Neural cell (in vitro differentiated cells): ENCODE results near the gene CTRB2. TPM values are rescaled to one million over a fixed set of nuclear protein-coding genes. Genes with fewer than 3 reads are reported as not detected.

Experiments used
- H2AFZ ChIP-seq: fragments of 200-600, 300-800 bp; sonication (generic), shearing (Covaris generic); 2 replicates; pipeline ENCODE4 v1.6.0; 2014; ENCODE audit warnings: low read depth, mild to moderate bottlenecking, antibody characterized with exemption, low read length, moderate library complexity
- H3F3A ChIP-seq: fragments of 200-600 bp; shearing (Covaris generic); 2 replicates; pipeline ENCODE4 v1.6.1; 2016; ENCODE audit warnings: mild to moderate bottlenecking, moderate library complexity, mixed read lengths, antibody characterized with exemption, low read length; ENCODE audit not compliant: insufficient read depth, poor library complexity, severe bottlenecking
- H3K27ac ChIP-seq: fragments of 200-600, 300-800 bp; sonication (generic), shearing (Covaris generic); 2 replicates; pipeline ENCODE4 v1.5.1; 2014; ENCODE audit warnings: mild to moderate bottlenecking, low read length, moderate library complexity
- H3K27me3 ChIP-seq: fragments of 300-800, 200-600 bp; sonication (generic), shearing (Covaris generic); 2 replicates; pipeline ENCODE4 v1.6.0; 2014; ENCODE audit warnings: mild to moderate bottlenecking, low read depth, low read length, moderate library complexity; ENCODE audit not compliant: insufficient read depth
- H3K36me3 ChIP-seq: fragments of 300-800, 200-600 bp; sonication (generic), shearing (Covaris generic); 2 replicates; pipeline ENCODE4 v1.5.1; 2014; ENCODE audit warnings: mild to moderate bottlenecking, antibody characterized with exemption, low read length, moderate library complexity; ENCODE audit not compliant: insufficient read depth
- H3K4me2 ChIP-seq: fragments of 300-800, 200-600 bp; sonication (generic), shearing (Covaris generic); 2 replicates; pipeline ENCODE4 v1.6.0; 2014; ENCODE audit warnings: mild to moderate bottlenecking, low read length
- H3K4me3 ChIP-seq: fragments of 300-800, 200-600 bp; sonication (generic), shearing (Covaris generic); 2 replicates; pipeline ENCODE4 v1.5.1; 2014; ENCODE audit warnings: mild to moderate bottlenecking, low read length, moderate library complexity
- H3K79me2 ChIP-seq: fragments of 200-600 bp; shearing (Covaris generic); replicated peaks from 2 replicates; pipeline ENCODE4 v1.6.0; 2014; ENCODE audit warnings: mild to moderate bottlenecking, low read length, moderate library complexity; ENCODE audit not compliant: insufficient read depth
- H3K9ac ChIP-seq: fragments of 300-800, 200-600 bp; sonication (generic), shearing (Covaris generic); 2 replicates; pipeline ENCODE4 v1.6.1; 2016; ENCODE audit warnings: mild to moderate bottlenecking, low read length, mixed read lengths
- H3K9me2 ChIP-seq: fragments of 200-600 bp; shearing (Covaris generic); 2 replicates; pipeline ENCODE4 v1.6.1; 2016; ENCODE audit warnings: mild to moderate bottlenecking, low read length, mixed read lengths; ENCODE audit not compliant: insufficient read depth
- H3K9me3 ChIP-seq: fragments of 200-600, 300-800 bp; sonication (generic), shearing (Covaris generic); 2 replicates; pipeline ENCODE4 v1.6.1; 2016; ENCODE audit warnings: mild to moderate bottlenecking, mixed run types, low read length, moderate library complexity, mixed read lengths
- H4K20me1 ChIP-seq: fragments of 200-600 bp; shearing (Covaris generic); 2 replicates; pipeline ENCODE4 v1.6.1; 2016; ENCODE audit warnings: mild to moderate bottlenecking, mixed run types; ENCODE audit not compliant: insufficient read depth
- CTCF ChIP-seq: fragments of 450-650 bp; IDR thresholded peaks from 2 replicates; pipeline ENCODE4 v1.5.1; 2014; ENCODE audit warnings: antibody characterized with exemption, mild to moderate bottlenecking, moderate library complexity; ENCODE audit not compliant: poor library complexity, severe bottlenecking
- EP300 ChIP-seq: fragments of 450-650 bp; conservative IDR thresholded peaks from 2 replicates; pipeline ENCODE4 v1.6.1; 2014; ENCODE audit warnings: antibody characterized with exemption, mild to moderate bottlenecking, moderate library complexity; ENCODE audit not compliant: poor library complexity, severe bottlenecking
- EZH2 ChIP-seq: fragments of 200-600, 300-800 bp; shearing (Covaris generic), sonication (generic); IDR thresholded peaks from 2 replicates; pipeline ENCODE4 v1.6.1; 2014; ENCODE audit warnings: antibody characterized with exemption, low read length, borderline replicate concordance, mild to moderate bottlenecking; ENCODE audit not compliant: insufficient read depth, poor library complexity, severe bottlenecking
- MXI1 ChIP-seq: fragments of 450-650 bp; conservative IDR thresholded peaks from 2 replicates; pipeline ENCODE4 v1.6.1; 2014; ENCODE audit warnings: antibody characterized with exemption, mild to moderate bottlenecking; ENCODE audit not compliant: poor library complexity, severe bottlenecking
- POLR2AphosphoS5 ChIP-seq: IDR thresholded peaks from 2 replicates; pipeline ENCODE4 v1.6.1; 2012
- RAD21 ChIP-seq: fragments of 450-650 bp; conservative IDR thresholded peaks from 2 replicates; pipeline ENCODE4 v1.6.1; 2014; ENCODE audit warnings: antibody characterized with exemption, mild to moderate bottlenecking, moderate library complexity
- REST ChIP-seq: IDR thresholded peaks from 2 replicates; pipeline ENCODE4 v1.6.1; 2012; ENCODE audit warnings: borderline replicate concordance
- SMC3 ChIP-seq: fragments of 450-650 bp; conservative IDR thresholded peaks from 2 replicates; pipeline ENCODE4 v1.6.1; 2014; ENCODE audit warnings: antibody characterized with exemption, mild to moderate bottlenecking, moderate library complexity; ENCODE audit not compliant: poor library complexity
- TAF1 ChIP-seq: IDR thresholded peaks from 2 replicates; pipeline ENCODE4 v1.6.1; 2012; ENCODE audit warnings: low read depth
- polyA plus RNA-seq: library from polyadenylated mRNA; depleted of rRNA; stranded (reverse); fragments of >200 nt; gene quantifications from 2 replicates; pipeline ENCODE4 v1.2.3, GENCODE V29; 2014

Gene CTRB2
- polyA plus RNA-seq, 1 donor from 2014 or later, result not detected

GRCh38 chr16:75252049-75252864 lies 45.3 kb upstream of the CTRB2 start:
- H3K4me3 ChIP-seq, result peak overlapping the region; percentile 54
- peaks cover 6% of the 10 kb centered on the region for H4K20me1 ChIP-seq

More at GRCh38 chr16:75252049-75252864, 45.3 kb upstream of the CTRB2 start:
- H3K4me2 ChIP-seq, result no peak overlapping the region
- no peaks in the 10 kb centered on the region for H3K36me3 ChIP-seq
- TF ChIP-seq EP300, result no peak
- no peak for TF ChIP-seq MXI1
- no peak for TF ChIP-seq REST
- no peak for TF ChIP-seq TAF1
- TF ChIP-seq RAD21, result no peak
- TF ChIP-seq SMC3, result no peak
- TF ChIP-seq POLR2AphosphoS5, result no peak
- no peak for TF ChIP-seq CTCF
- no peak for TF ChIP-seq EZH2
- H2AFZ ChIP-seq, result no peak overlapping the region
- no peaks in the 10 kb centered on the region for H3K27me3 ChIP-seq
- peak overlapping the region; percentile 38 for H3K9ac ChIP-seq
- no peaks in the 10 kb centered on the region for H3K9me2 ChIP-seq
- H3K9me3 ChIP-seq, result no peaks in the 10 kb centered on the region
- peaks cover 36% of the 10 kb centered on the region for H3K79me2 ChIP-seq
- H3K27ac ChIP-seq, result peak overlapping the region; percentile 49
- no peaks in the 10 kb centered on the region for H3F3A ChIP-seq
